MM.1S (cell line): ENCODE results near the gene SV2B.
"Not testable (repeated sequence)": the region's sequence is repeated elsewhere in the genome, so short reads cannot be mapped to it uniquely, and the experiment has no call there.

Source experiments
- DNase-seq: peaks from one replicate; pipeline ENCODE4 v3.0.0-alpha.2; 2015
- H2AFZ ChIP-seq: fragments of 300-600 bp; sonication (generic); 2 replicates; pipeline ENCODE4 v1.6.0; 2016; ENCODE audit warnings: antibody characterized with exemption, low read length
- H3F3A ChIP-seq: fragments of 300-600 bp; sonication (generic); 2 replicates; pipeline ENCODE4 v1.6.1; 2016; ENCODE audit warnings: mild to moderate bottlenecking, antibody characterized with exemption, low read length, moderate library complexity, mixed read lengths; ENCODE audit not compliant: insufficient read depth
- H3K27ac ChIP-seq: fragments of 300-600 bp; sonication (generic); 2 replicates; pipeline ENCODE4 v1.5.1; 2016; ENCODE audit warnings: mild to moderate bottlenecking, low read length
- H3K27me3 ChIP-seq: fragments of 300-600 bp; sonication (generic); replicated peaks from 2 replicates; pipeline ENCODE4 v1.6.0; 2016; ENCODE audit warnings: low read length; ENCODE audit not compliant: insufficient read depth
- H3K36me3 ChIP-seq: fragments of 300-600 bp; sonication (generic); replicated peaks from 2 replicates; pipeline ENCODE4 v1.6.1; 2016; ENCODE audit warnings: mild to moderate bottlenecking, low read length, mixed read lengths; ENCODE audit not compliant: insufficient read depth
- H3K4me1 ChIP-seq: fragments of 300-600 bp; sonication (generic); 2 replicates; pipeline ENCODE4 v1.6.1; 2016; ENCODE audit warnings: low read length, mixed read lengths
- H3K4me2 ChIP-seq: fragments of 300-600 bp; sonication (generic); 2 replicates; pipeline ENCODE4 v1.6.0; 2016; ENCODE audit warnings: low read depth, low read length
- H3K4me3 ChIP-seq: fragments of 300-600 bp; sonication (generic); 2 replicates; pipeline ENCODE4 v1.5.1; 2016; ENCODE audit warnings: low read length, mixed read lengths
- H3K79me2 ChIP-seq: fragments of 300-600 bp; sonication (generic); 2 replicates; pipeline ENCODE4 v1.6.1; 2016; ENCODE audit warnings: mixed run types, low read length, mixed read lengths
- H3K9ac ChIP-seq: fragments of 300-600 bp; sonication (generic); 2 replicates; pipeline ENCODE4 v1.6.1; 2016; ENCODE audit warnings: low read length, mixed read lengths
- H3K9me2 ChIP-seq: fragments of 300-600 bp; sonication (generic); replicated peaks from 2 replicates; pipeline ENCODE4 v1.6.1; 2016; ENCODE audit warnings: mild to moderate bottlenecking, low read length, mixed read lengths; ENCODE audit not compliant: insufficient read depth
- H3K9me3 ChIP-seq: fragments of 300-600 bp; sonication (generic); replicated peaks from 2 replicates; pipeline ENCODE4 v1.6.1; 2016; ENCODE audit warnings: mild to moderate bottlenecking, low read length, mixed read lengths; ENCODE audit not compliant: insufficient read depth
- H4K20me1 ChIP-seq: fragments of 300-600 bp; sonication (generic); 2 replicates; pipeline ENCODE4 v1.6.1; 2016; ENCODE audit warnings: mild to moderate bottlenecking, low read length, moderate library complexity, mixed read lengths; ENCODE audit not compliant: insufficient read depth
- CTCF ChIP-seq: fragments of 300-600 bp; sonication (generic); IDR thresholded peaks from 2 replicates; pipeline ENCODE4 v1.5.1; 2016; ENCODE audit warnings: antibody characterized with exemption, low read length, mixed read lengths
- EZH2 ChIP-seq: fragments of 300-600 bp; sonication (generic); optimal IDR thresholded peaks from 2 replicates; pipeline ENCODE3; 2017; ENCODE audit warnings: low read depth, mild to moderate bottlenecking, antibody characterized with exemption, low read length, mixed read lengths
- EZH2phosphoT487 ChIP-seq: fragments of 300-600 bp; sonication (generic); IDR thresholded peaks from 2 replicates; pipeline ENCODE4 v1.6.1; 2018; ENCODE audit warnings: antibody characterized with exemption, low read length

The SV2B gene

GRCh38 chr15:91073768-91074167 lies 26.3 kb upstream of the SV2B start:
- Histone ChIP-seq H3K9ac (no peak overlapping the region), H3K9me3 (no peaks in the 10 kb centered on the region), H2AFZ (no peak overlapping the region), H3K4me3 (no peak overlapping the region), H3K36me3 (no peaks in the 10 kb centered on the region), H3K4me2 (no peak overlapping the region), H4K20me1 (no peaks in the 10 kb centered on the region), H3K9me2 (no peaks in the 10 kb centered on the region), H3K79me2 (no peaks in the 10 kb centered on the region), H3K4me1 (no peaks in the 10 kb centered on the region), H3K27ac (no peak overlapping the region), H3K27me3 (no peaks in the 10 kb centered on the region), H3F3A (no peaks in the 10 kb centered on the region)
- no peak for DNase-seq
- TF ChIP-seq CTCF (no peak), EZH2phosphoT487 (no peak), EZH2 (no peak)

GRCh38 chr15:91075739-91076138 lies 24.3 kb upstream of the SV2B start:
- Histone ChIP-seq H3K27me3 (no peaks in the 10 kb centered on the region), H3K27ac (no peak overlapping the region), H3K4me1 (no peaks in the 10 kb centered on the region), H4K20me1 (no peaks in the 10 kb centered on the region), H3F3A (no peaks in the 10 kb centered on the region), H2AFZ (no peak overlapping the region), H3K4me3 (no peak overlapping the region), H3K79me2 (no peaks in the 10 kb centered on the region), H3K9ac (no peak overlapping the region), H3K4me2 (no peak overlapping the region), H3K9me3 (no peaks in the 10 kb centered on the region), H3K9me2 (no peaks in the 10 kb centered on the region), H3K36me3 (no peaks in the 10 kb centered on the region)
- TF ChIP-seq EZH2 (no peak), EZH2phosphoT487 (no peak), CTCF (no peak)
- no peak for DNase-seq

- H3K27ac ChIP-seq: no peak overlapping the region
- H2AFZ ChIP-seq: no peak overlapping the region
- H3K4me2 ChIP-seq: no peak overlapping the region
- H3K4me1 ChIP-seq: no peaks in the 10 kb centered on the region
- H4K20me1 ChIP-seq: no peaks in the 10 kb centered on the region
- DNase-seq: no peak
- no peaks in the 10 kb centered on the region for H3F3A ChIP-seq
- no peaks in the 10 kb centered on the region for H3K9me2 ChIP-seq
- H3K9ac ChIP-seq: no peak overlapping the region
- H3K36me3 ChIP-seq: no peaks in the 10 kb centered on the region
- no peaks in the 10 kb centered on the region for H3K79me2 ChIP-seq
- no peak overlapping the region for H3K4me3 ChIP-seq
- TF ChIP-seq EZH2 (no peak), EZH2phosphoT487 (no peak), CTCF (no peak)
- H3K27me3 ChIP-seq: no peaks in the 10 kb centered on the region
- no peaks in the 10 kb centered on the region for H3K9me3 ChIP-seq
Observed at GRCh38 chr15:91077029-91077428, 23.0 kb upstream of the SV2B start.

- not testable (repeated sequence) for H2AFZ ChIP-seq, H4K20me1 ChIP-seq, H3K27ac ChIP-seq, H3K4me3 ChIP-seq, H3K9me2 ChIP-seq, H3K4me2 ChIP-seq, DNase-seq, H3K9ac ChIP-seq, H3K79me2 ChIP-seq, H3K27me3 ChIP-seq, H3F3A ChIP-seq, H3K9me3 ChIP-seq, H3K4me1 ChIP-seq, H3K36me3 ChIP-seq
Observed at GRCh38 chr15:91093866-91094265, 6.2 kb upstream of the SV2B start.
